Endothelial cell of umbilical vein (primary cell): Measurements from ENCODE around the gene DPF3. TPM values are rescaled to one million over a fixed set of nuclear protein-coding genes. Genes with fewer than 3 reads are reported as not detected.

Source experiments
- BruUV-seq: library from RNA; stranded (reverse); fragments of 400-500 nt; replicated peaks from 2 replicates; lab custom pipeline; 2021; lab: Mats Ljungman, UMichigan
- CTCF ChIA-PET: fragments of 300-600, 350-600 bp; sonication (Branson Sonifier 250); formaldehyde crosslinking; loops from one replicate; lab custom pipeline; 2021; ENCODE audit warnings: antibody characterized with exemption, inconsistent platforms; lab: Charles Lee
- POLR2A ChIA-PET: fragments of 300-600, 350-600 bp; sonication (Branson Sonifier 250); formaldehyde crosslinking; loops from one replicate; lab custom pipeline; 2021; ENCODE audit warnings: antibody characterized with exemption, inconsistent platforms; lab: Charles Lee
- DNase-seq: peaks from one replicate; pipeline ENCODE4 v3.0.0-alpha.2; 2011; ENCODE audit warnings: low read depth, low spot score
- FAIRE-seq: peaks from 2 replicates; lab custom pipeline; 2011; peaks lifted over from hg19 to GRCh38; lab: Jason Lieb, UNC
- H2AFZ ChIP-seq: 2 replicates; pipeline ENCODE4 v1.6.0; 2012; ENCODE audit warnings: low read depth, low read length, control low read depth, inconsistent platforms
- H3K27ac ChIP-seq: 2 replicates; pipeline ENCODE4 v1.5.1; 2011; ENCODE audit warnings: low read depth, mild to moderate bottlenecking, control low read depth, low read length, moderate library complexity; ENCODE audit not compliant: insufficient read depth
- H3K27me3 ChIP-seq, 2 experiments: 2 replicates each; pipeline versions ENCODE4 v1.6.0 to v1.6.1; 2011; ENCODE audit warnings: low read length in 2 of 2, mixed read lengths in 1 of 2; ENCODE audit not compliant: control insufficient read depth in 2 of 2, insufficient read depth in 2 of 2
- H3K36me3 ChIP-seq, 2 experiments: 2 replicates in 1 of 2; 3 replicates in 1 of 2; pipeline ENCODE4 v1.5.1; 2011; ENCODE audit warnings: low read length in 2 of 2, mild to moderate bottlenecking in 1 of 2, moderate library complexity in 1 of 2; ENCODE audit not compliant: control insufficient read depth in 2 of 2, insufficient read depth in 2 of 2; ENCODE audit errors: extremely low read depth in 1 of 2
- H3K4me1 ChIP-seq: 3 replicates; pipeline ENCODE4 v1.5.1; 2011; ENCODE audit warnings: mild to moderate bottlenecking, low read length; ENCODE audit not compliant: control insufficient read depth, insufficient read depth; ENCODE audit errors: extremely low read depth
- H3K4me2 ChIP-seq: 2 replicates; pipeline ENCODE4 v1.6.1; 2011; ENCODE audit warnings: low read length, control low read depth, mixed read lengths; ENCODE audit not compliant: insufficient read depth
- H3K4me3 ChIP-seq, 3 experiments: fragments of 200-600 bp in 1 of 3; sonication (generic), shearing (Covaris generic) in 1 of 3; replicated peaks in 1 of 3; 2 replicates each; pipeline ENCODE4 v1.5.1; 2011 to 2016; ENCODE audit warnings: control low read depth in 3 of 3, low read length in 3 of 3, mild to moderate bottlenecking in 2 of 3, inconsistent platforms in 1 of 3, low read depth in 1 of 3, moderate library complexity in 1 of 3; ENCODE audit not compliant: insufficient read depth in 1 of 3
- H3K79me2 ChIP-seq: 2 replicates; pipeline ENCODE4 v1.6.0; 2012; ENCODE audit warnings: low read length, inconsistent platforms; ENCODE audit not compliant: control insufficient read depth, insufficient read depth
- H3K9ac ChIP-seq: replicated peaks from 2 replicates; pipeline ENCODE3; 2011; ENCODE audit warnings: low read length, control low read depth; ENCODE audit not compliant: insufficient read depth; ENCODE audit errors: extremely low read depth
- H3K9me1 ChIP-seq: replicated peaks from 3 replicates; pipeline ENCODE4 v1.6.0; 2011; ENCODE audit warnings: mild to moderate bottlenecking, low read length; ENCODE audit not compliant: control insufficient read depth, insufficient read depth; ENCODE audit errors: extremely low read depth
- H3K9me3 ChIP-seq: replicated peaks from 2 replicates; pipeline ENCODE4 v1.5.1; 2012; ENCODE audit warnings: low read length, inconsistent platforms; ENCODE audit not compliant: control insufficient read depth, insufficient read depth
- H4K20me1 ChIP-seq: replicated peaks from 2 replicates; pipeline ENCODE3; 2011; ENCODE audit warnings: mild to moderate bottlenecking, low read length; ENCODE audit not compliant: control insufficient read depth, insufficient read depth; ENCODE audit errors: extremely low read depth
- CTCF ChIP-seq, 2 donors: IDR thresholded peaks; 1 replicate in 1 of 2; 2 replicates in 1 of 2; pipeline ENCODE4 v1.5.1; 2011; ENCODE audit warnings: low read length in 2 of 2, mild to moderate bottlenecking in 2 of 2, moderate library complexity in 2 of 2, control low read depth in 1 of 2, inconsistent platforms in 1 of 2, low read depth in 1 of 2; ENCODE audit not compliant: insufficient read depth in 1 of 2; ENCODE audit errors: extremely low read depth in 1 of 2
- EZH2 ChIP-seq: IDR thresholded peaks from 2 replicates; pipeline ENCODE4 v1.6.1; 2012; ENCODE audit warnings: borderline replicate concordance, low read depth, mild to moderate bottlenecking, moderate library complexity, low read length, inconsistent platforms; ENCODE audit not compliant: severe bottlenecking
- FOS ChIP-seq: IDR thresholded peaks from 2 replicates; pipeline ENCODE4 v1.6.1; 2011; ENCODE audit warnings: mild to moderate bottlenecking, low read length, moderate library complexity, borderline replicate concordance; ENCODE audit not compliant: insufficient read depth
- GATA2 ChIP-seq: IDR thresholded peaks from 2 replicates; pipeline ENCODE4 v1.7.0; 2011; ENCODE audit warnings: low read depth, mild to moderate bottlenecking, moderate library complexity, mixed read lengths, low read length; ENCODE audit not compliant: insufficient read length, insufficient read depth
- POLR2A ChIP-seq: IDR thresholded peaks from 2 replicates; pipeline ENCODE4 v1.6.1; 2012; ENCODE audit warnings: low read depth, mild to moderate bottlenecking, control low read depth, low read length
- POLR2AphosphoS5 ChIP-seq: IDR thresholded peaks from 2 replicates; pipeline ENCODE4 v1.6.1; 2012; ENCODE audit warnings: low read depth, mild to moderate bottlenecking, control low read depth, low read length, moderate library complexity; ENCODE audit not compliant: insufficient read depth
- dilution Hi-C: fragments of 300-500 bp; cut with MboI; formaldehyde crosslinking; loops from one replicate; pipeline ENCODE4 v1.15.0; 2019; ENCODE audit warnings: low sequenced_read_pairs; ENCODE audit not compliant: extremely low pct_ligation_motif_present
- intact Hi-C: fragments of 100-400 bp; cut with micrococcal nuclease; formaldehyde crosslinking; loops from one replicate; pipeline ENCODE4 v1.10.0; 2022
- polyA plus RNA-seq, 4 experiments: library from polyadenylated mRNA; depleted of rRNA in 3 of 4; stranded (reverse) in 3 of 4; unstranded in 1 of 4; fragments of >200 nt; gene quantifications; 2 replicates each; pipeline versions ENCODE4 v1.2.1 to v1.2.3, GENCODE V29; 2011 to 2012; ENCODE audit warnings: missing spikeins in 1 of 4
- total RNA-seq: library from RNA; stranded (reverse); gene quantifications from 2 replicates; pipeline ENCODE4 v1.2.3, GENCODE V29; 2021
- TF ChIP-seq, protein P1 (sequence below): IDR thresholded peaks from 2 replicates; pipeline ENCODE4 v1.6.1; 2011; ENCODE audit not compliant: insufficient read depth, insufficient read length

DPF3 gene
- total and polyA plus RNA-seq, 2 donors (not counting 3 experiments of a cell fraction or from before 2014, with no cell fraction given) = 2.4 to 3.5 TPM

GRCh38 chr14:72646861-72647528 lies 246.9 kb downstream of the DPF3 start:
- no peaks in the 10 kb centered on the region for H3K9me1 ChIP-seq
- CTCF ChIA-PET = interaction anchor here (0.9 to 1.5 kb wide), 10 partner anchors 9 to 257 kb away, joined by 3 to 4 read pairs (median 3); partner anchors contain the start of gene DPF3
- no peak overlapping the region for H3K9ac ChIP-seq
- peak overlapping the region; percentile 26 for H2AFZ ChIP-seq
- FAIRE-seq (no peak), DNase-seq (peak; percentile 49)
- H3K27ac ChIP-seq = no peak overlapping the region
- H3K4me1 ChIP-seq = peaks cover 59% of the 10 kb centered on the region
- H3K4me2 ChIP-seq = no peak overlapping the region
- POLR2A ChIA-PET = no interaction called here
- BruUV-seq = no TSS peak
- no peaks in the 10 kb centered on the region for H3K36me3 ChIP-seq
- H3K79me2 ChIP-seq = no peaks in the 10 kb centered on the region
- H3K4me3 ChIP-seq = no peak overlapping the region
- intact Hi-C loops (no loop called here), dilution Hi-C loops (no loop called here)
- no peaks in the 10 kb centered on the region for H3K9me3 ChIP-seq
- no peaks in the 10 kb centered on the region for H4K20me1 ChIP-seq
- H3K27me3 ChIP-seq = no peaks in the 10 kb centered on the region
- TF ChIP-seq GATA2 (peak; percentile 51), FOS (peak; percentile 6), CTCF (IDR thresholded peaks at IDR 0.05; ENCODE audit: extremely low read depth in 1 of 2, insufficient read depth in 1 of 2, low read depth in 1 of 2, low read length in 2 of 2) (no peak)

DNA sequence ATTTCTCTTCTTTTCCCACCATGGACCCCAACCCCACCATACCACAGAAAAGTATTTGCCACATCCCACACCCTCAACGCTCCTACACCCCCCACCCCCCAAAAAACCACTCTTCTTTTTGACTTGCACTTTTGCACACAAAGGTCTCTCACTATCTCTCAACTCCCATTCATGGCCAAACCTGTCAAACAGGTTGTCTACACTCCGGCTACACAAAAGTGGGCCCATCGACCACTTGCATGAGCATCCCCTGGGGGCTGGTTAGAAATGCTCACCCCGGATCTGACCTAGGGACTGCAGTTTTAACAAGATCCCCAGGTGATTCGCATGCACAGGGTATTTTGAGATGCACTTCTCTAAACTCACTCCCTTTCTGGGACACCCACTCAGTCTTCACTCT lies 248.2 kb downstream of the DPF3 start:
- CTCF ChIA-PET = no interaction called here
- POLR2A ChIA-PET = no interaction called here
- H3K4me3 ChIP-seq = no peak overlapping the region
- dilution Hi-C loops (no loop called here), intact Hi-C loops (no loop called here)
- TF ChIP-seq EZH2 (no peak), POLR2A (no peak), GATA2 (no peak), FOS (no peak), POLR2AphosphoS5 (no peak)
- TF ChIP-seq, protein P1, sequence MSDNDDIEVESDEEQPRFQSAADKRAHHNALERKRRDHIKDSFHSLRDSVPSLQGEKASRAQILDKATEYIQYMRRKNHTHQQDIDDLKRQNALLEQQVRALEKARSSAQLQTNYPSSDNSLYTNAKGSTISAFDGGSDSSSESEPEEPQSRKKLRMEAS = no peak
- no peak for FAIRE-seq
- no peak overlapping the region for H3K27ac ChIP-seq
- no peaks in the 10 kb centered on the region for H3K27me3 ChIP-seq
- no peak overlapping the region for H2AFZ ChIP-seq
- H3K79me2 ChIP-seq = no peaks in the 10 kb centered on the region
- no peaks in the 10 kb centered on the region for H3K9me3 ChIP-seq
- DNase-seq = no peak
- no peaks in the 10 kb centered on the region for H4K20me1 ChIP-seq
- no TSS peak for BruUV-seq
- H3K4me2 ChIP-seq = no peak overlapping the region
- no peaks in the 10 kb centered on the region for H3K36me3 ChIP-seq
- H3K4me1 ChIP-seq = peaks cover 46% of the 10 kb centered on the region
- no peaks in the 10 kb centered on the region for H3K9me1 ChIP-seq
- no peak overlapping the region for H3K9ac ChIP-seq
